Measurements from ENCODE around the gene ITM2B.
"Not testable (repeated sequence)": the region's sequence is repeated elsewhere in the genome, so short reads cannot be mapped to it uniquely, and the experiment has no call there.

ITM2B gene

GRCh38 chr13:48236528-48237353 is 3.7 kb downstream of the ITM2B start:
- no peak for TF ChIP-seq CTCF (IDR thresholded peaks at IDR 0.05; ENCODE audit: low read depth, low read length)

GRCh38 chr13:48239369-48239768 is 6.4 kb downstream of the ITM2B start:
- DNase-seq (ENCODE audit: extremely low read depth, low read depth), result not testable (repeated sequence)

More at GRCh38 chr13:48236528-48237353, 3.7 kb downstream of the ITM2B start:
- DNase-seq (ENCODE audit: extremely low read depth, low read depth), result no peak

GRCh38 chr13:48241651-48242050 is 8.6 kb downstream of the ITM2B start:
- no peak for DNase-seq (ENCODE audit: extremely low read depth, low read depth)
- TF ChIP-seq CTCF (IDR thresholded peaks at IDR 0.05; ENCODE audit: low read depth, low read length), result no peak

GRCh38 chr13:48242677-48243076 is 9.7 kb downstream of the ITM2B start:
- no peak for TF ChIP-seq CTCF (IDR thresholded peaks at IDR 0.05; ENCODE audit: low read depth, low read length)
- DNase-seq (ENCODE audit: extremely low read depth, low read depth), result no peak

- no peak for DNase-seq (ENCODE audit: extremely low read depth, low read depth)
- no peak for TF ChIP-seq CTCF (IDR thresholded peaks at IDR 0.05; ENCODE audit: low read depth, low read length)
These were observed 11.2 kb downstream of the ITM2B start for GRCh38 chr13:48244159-48244558.

GRCh38 chr13:48246102-48246501 is 13.1 kb downstream of the ITM2B start:
- no peak for DNase-seq (ENCODE audit: extremely low read depth, low read depth)
- no peak for TF ChIP-seq CTCF (IDR thresholded peaks at IDR 0.05; ENCODE audit: low read depth, low read length)

GRCh38 chr13:48249018-48249417 is 16.0 kb downstream of the ITM2B start:
- DNase-seq (ENCODE audit: extremely low read depth, low read depth), result no peak
- no peak for TF ChIP-seq CTCF (IDR thresholded peaks at IDR 0.05; ENCODE audit: low read depth, low read length)

GRCh38 chr13:48251611-48252081 is 18.6 kb downstream of the ITM2B start:
- no peak for TF ChIP-seq CTCF (IDR thresholded peaks at IDR 0.05; ENCODE audit: low read depth, low read length)
- DNase-seq (ENCODE audit: extremely low read depth, low read depth), result no peak
